ENCODE measurements around the gene ATRNL1. TPM values are rescaled to one million over a fixed set of nuclear protein-coding genes. Genes with fewer than 3 reads are reported as not detected.

ATRNL1 gene
- polyA plus RNA-seq, 3 donors: not detected

- no peak overlapping the region for H3K4me3 Mint-ChIP-seq
- Histone ChIP-seq H3K9ac (ENCODE audit: insufficient read depth, low read length, poor library complexity, severe bottlenecking) (no peak overlapping the region), H3K27ac (ENCODE audit: low read depth in 1 of 2, low read length in 2 of 2) (no peak overlapping the region), H3K4me2 (replicated peaks; ENCODE audit: extremely low read depth, low read length, poor library complexity, severe bottlenecking) (no peak overlapping the region), H3K9me3 (replicated peaks in 1 of 2; ENCODE audit: control insufficient read depth in 1 of 2, insufficient read depth in 1 of 2, low read length in 2 of 2) (no peaks in the 10 kb centered on the region), H2AFZ (ENCODE audit: insufficient read depth, low read depth, low read length, poor library complexity, severe bottlenecking) (no peak overlapping the region), H4K20me1 (ENCODE audit: insufficient read depth, low read length) (no peaks in the 10 kb centered on the region), H3K79me2 (ENCODE audit: insufficient read depth, low read length) (no peaks in the 10 kb centered on the region), H3K36me3 (replicated peaks in 1 of 2; ENCODE audit: control insufficient read depth in 1 of 2, insufficient read depth in 2 of 2, low read length in 2 of 2) (no peaks in the 10 kb centered on the region), H3K4me3 (replicated peaks in 1 of 3; ENCODE audit: low read depth in 2 of 3, low read length in 3 of 3) (no peak overlapping the region), H3K27me3 (ENCODE audit: control insufficient read depth in 2 of 2, insufficient read depth in 2 of 2, low read length in 2 of 2) (no peaks in the 10 kb centered on the region), H3K4me1 (ENCODE audit: control insufficient read depth in 1 of 2, insufficient read depth in 2 of 2, low read length in 2 of 2) (no peaks in the 10 kb centered on the region)
- peaks cover 0 to 3% (median 3%) of the 10 kb centered on the region in 3 donors for H3K27me3 Mint-ChIP-seq (ENCODE audit: low read depth in 3 of 3)
- H3K9me3 Mint-ChIP-seq: peaks cover 2 to 19% (median 6%) of the 10 kb centered on the region in 7 donors
- intact Hi-C loops (cut with micrococcal nuclease): no loop called here
- no peaks in the 10 kb centered on the region for H3K36me3 Mint-ChIP-seq
- H3K4me1 Mint-ChIP-seq: no peaks in the 10 kb centered on the region
- no peak for DNase-seq
- no peak for TF ChIP-seq CTCF (IDR thresholded peaks at IDR 0.05)
- no peak overlapping the region for H3K27ac Mint-ChIP-seq
- 68% methylated on average over 2 of the region's 4 CpGs for WGBS (ENCODE audit: insufficient coverage)
Measured at GRCh38 chr10:115975506-115975905, 882.3 kb downstream of the ATRNL1 start.

GRCh38 chr10:115976342-115976741 is 883.2 kb downstream of the ATRNL1 start:
- Histone ChIP-seq H3K27ac (ENCODE audit: low read depth in 1 of 2, low read length in 2 of 2) (no peak overlapping the region), H3K36me3 (replicated peaks in 1 of 2; ENCODE audit: control insufficient read depth in 1 of 2, insufficient read depth in 2 of 2, low read length in 2 of 2) (no peaks in the 10 kb centered on the region), H2AFZ (ENCODE audit: insufficient read depth, low read depth, low read length, poor library complexity, severe bottlenecking) (no peak overlapping the region), H3K4me3 (replicated peaks in 1 of 3; ENCODE audit: low read depth in 2 of 3, low read length in 3 of 3) (no peak overlapping the region), H3K4me1 (ENCODE audit: control insufficient read depth in 1 of 2, insufficient read depth in 2 of 2, low read length in 2 of 2) (no peaks in the 10 kb centered on the region), H3K4me2 (replicated peaks; ENCODE audit: extremely low read depth, low read length, poor library complexity, severe bottlenecking) (no peak overlapping the region), H3K9ac (ENCODE audit: insufficient read depth, low read length, poor library complexity, severe bottlenecking) (no peak overlapping the region), H3K9me3 (replicated peaks in 1 of 2; ENCODE audit: control insufficient read depth in 1 of 2, insufficient read depth in 1 of 2, low read length in 2 of 2) (no peaks in the 10 kb centered on the region), H3K79me2 (ENCODE audit: insufficient read depth, low read length) (no peaks in the 10 kb centered on the region), H4K20me1 (ENCODE audit: insufficient read depth, low read length) (no peaks in the 10 kb centered on the region), H3K27me3 (ENCODE audit: control insufficient read depth in 2 of 2, insufficient read depth in 2 of 2, low read length in 2 of 2) (no peaks in the 10 kb centered on the region)
- Mint-ChIP-seq H3K27me3 (ENCODE audit: low read depth in 3 of 3) (peaks cover 0 to 3% (median 1%) of the 10 kb centered on the region in 3 donors), H3K36me3 (no peaks in the 10 kb centered on the region), H3K4me3 (no peak overlapping the region), H3K4me1 (no peaks in the 10 kb centered on the region), H3K9me3 (peaks cover 2 to 14% (median 5%) of the 10 kb centered on the region in 7 donors), H3K27ac (peak overlapping the region in 1 of 7 donors; percentile 18)
- intact Hi-C loops (cut with micrococcal nuclease): no loop called here
- DNase-seq: no peak
- 83% methylated on average over 4 of the region's 5 CpGs for WGBS (ENCODE audit: insufficient coverage)
- TF ChIP-seq CTCF (IDR thresholded peaks at IDR 0.05): no peak

Data from CD14-positive monocyte (primary cell).